Measurements from ENCODE around the gene PRICKLE3. TPM values are rescaled to one million over a fixed set of nuclear protein-coding genes. Genes with fewer than 3 reads are reported as not detected.
"Not testable (repeated sequence)": the region's sequence is repeated elsewhere in the genome, so short reads cannot be mapped to it uniquely, and the experiment has no call there.

The PRICKLE3 gene
- total RNA-seq, 2 donors from 2014 or later = 11.5 to 15.1 TPM

GRCh38 chrX:49143154-49143553, 43.0 kb downstream of the PRICKLE3 start:
- DNase-seq; ATAC-seq; intact Hi-C loops (cut with DNase I, micrococcal nuclease): not testable (repeated sequence)

DNA sequence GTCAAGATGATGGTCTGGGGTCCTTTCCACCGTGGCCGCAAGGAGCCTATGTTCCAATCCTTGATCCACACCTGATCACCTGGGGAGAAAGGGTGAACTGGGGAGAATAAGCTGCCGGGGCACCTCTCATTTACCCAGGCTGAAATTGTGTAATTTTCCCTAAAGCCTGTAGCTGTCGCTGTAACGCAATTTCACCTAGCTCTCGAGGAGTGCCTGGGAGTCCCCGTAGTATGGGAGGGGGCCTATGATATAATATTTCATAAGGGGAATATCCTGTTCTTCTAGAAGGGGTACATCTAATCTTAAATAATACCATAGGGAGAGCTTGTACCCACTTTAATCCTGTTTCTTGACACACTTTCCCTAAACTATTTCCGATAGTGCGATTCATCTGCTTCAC, 43.9 kb downstream of the PRICKLE3 start:
- DNase-seq; ATAC-seq; intact Hi-C loops (cut with DNase I, micrococcal nuclease): not testable (repeated sequence)

GRCh38 chrX:49139713-49140112, 46.5 kb downstream of the PRICKLE3 start:
- DNase-seq (no peak), ATAC-seq (no peak)
- intact Hi-C loops (cut with DNase I, micrococcal nuclease) = no loop called here

DNA sequence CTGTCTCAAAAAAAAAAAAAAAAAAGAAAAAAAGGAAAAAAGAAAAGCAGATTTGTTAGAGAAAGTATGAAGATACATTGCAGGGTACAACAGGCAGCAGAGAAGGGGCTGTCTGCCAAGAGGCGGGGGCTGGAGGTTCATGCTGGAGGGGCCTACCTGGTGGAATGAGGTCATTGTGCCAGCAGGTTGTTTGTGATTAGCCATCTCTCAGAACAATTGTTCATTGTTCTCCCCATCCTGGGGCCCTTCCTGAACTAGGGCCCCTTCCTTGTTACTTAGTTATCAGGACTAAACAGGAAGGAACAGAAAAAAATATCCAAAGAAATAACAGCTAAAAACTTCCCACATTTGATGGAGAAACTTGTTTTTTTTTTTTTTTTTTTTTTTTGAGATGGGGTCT, 48.7 kb downstream of the PRICKLE3 start:
- DNase-seq = no peak
- intact Hi-C loops (cut with DNase I, micrococcal nuclease) = no loop called here
- no peak for ATAC-seq

DNA sequence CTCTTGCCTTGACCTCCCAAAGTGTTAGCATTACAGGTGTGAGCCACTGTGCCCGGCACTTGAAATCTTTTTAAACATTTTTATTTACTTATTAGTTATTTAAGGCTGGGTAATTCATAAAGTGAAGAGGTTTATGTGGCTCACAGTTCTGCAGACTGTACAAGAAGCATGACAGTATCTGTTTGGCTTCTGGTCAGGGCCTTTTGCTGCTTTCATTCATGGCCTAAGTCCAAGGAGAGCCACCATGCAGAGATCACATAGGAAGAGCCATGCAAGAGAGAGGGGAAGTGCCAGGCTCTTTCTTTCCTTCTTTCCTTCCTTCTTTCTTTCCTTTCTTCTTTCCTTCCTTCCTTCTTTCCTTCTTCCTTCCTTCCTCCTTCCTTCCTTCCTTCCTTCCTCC, 52.4 kb downstream of the PRICKLE3 start:
- ATAC-seq = no peak
- DNase-seq = no peak
- intact Hi-C loops (cut with DNase I, micrococcal nuclease) = no loop called here

DNA sequence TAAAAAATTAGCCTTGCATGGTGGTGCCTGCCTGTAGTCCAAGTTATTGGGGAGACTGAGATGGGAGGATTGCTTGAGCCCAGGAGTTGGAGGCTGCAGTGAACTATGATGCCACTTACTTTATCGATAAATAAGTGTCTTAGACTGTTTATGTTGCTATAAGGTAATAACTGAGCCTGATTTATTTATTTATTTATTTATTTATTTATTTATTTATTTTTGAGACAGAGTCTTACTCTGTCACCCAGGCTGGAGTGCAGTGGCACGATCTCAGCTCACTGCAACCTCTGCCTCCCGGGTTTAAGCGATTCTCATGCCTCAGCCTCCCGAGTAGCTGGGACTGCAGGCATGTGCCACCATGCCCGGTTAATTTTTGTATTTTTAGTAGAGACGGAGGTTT, 53.9 kb downstream of the PRICKLE3 start:
- DNase-seq; intact Hi-C loops (cut with DNase I, micrococcal nuclease); ATAC-seq: not testable (repeated sequence)

DNA sequence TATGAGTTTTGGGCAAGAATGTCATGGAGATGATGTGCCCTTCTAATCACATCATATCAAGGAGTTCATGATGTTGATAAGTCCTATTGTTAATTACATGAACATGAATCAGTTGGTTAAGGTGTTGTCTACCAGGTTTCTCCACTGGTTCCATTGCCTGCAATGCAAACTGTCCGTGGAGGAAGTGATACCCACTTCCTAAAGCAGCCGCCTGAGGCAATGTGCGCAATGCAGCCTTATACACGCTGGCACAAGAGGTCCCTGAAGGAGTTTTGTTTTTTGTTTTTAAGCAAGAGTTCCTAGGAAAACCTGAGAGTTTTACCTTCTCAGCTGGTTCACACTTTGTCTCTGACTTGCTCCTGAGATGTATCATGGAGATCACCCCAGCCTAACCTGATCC, 56.7 kb downstream of the PRICKLE3 start:
- ATAC-seq (no peak), DNase-seq (no peak)
- intact Hi-C loops (cut with DNase I, micrococcal nuclease) = no loop called here

GRCh38 chrX:49127742-49128258, 58.4 kb downstream of the PRICKLE3 start:
- intact Hi-C loops (cut with DNase I, micrococcal nuclease); ATAC-seq; DNase-seq: not testable (repeated sequence)

Other genes starting within 250 kb of the PRICKLE3 start
- 10 to 100 TPM; 37.2 to 44.2 TPM for gene OTUD5, start 228.8 kb downstream of the PRICKLE3 start, total RNA-seq
- under 1 TPM; 0.61 to 0.76 TPM for gene KCND1, start 214.5 kb downstream of the PRICKLE3 start, total RNA-seq
- gene GRIPAP1, start 184.1 kb downstream of the PRICKLE3 start, total RNA-seq = 10 to 100 TPM; 37.1 to 45.0 TPM
- gene TFE3, start 143.0 kb downstream of the PRICKLE3 start, total RNA-seq = 10 to 100 TPM; 23.2 to 26.6 TPM
- gene CCDC120, start 127.4 kb downstream of the PRICKLE3 start, total RNA-seq = 10 to 100 TPM; 15.0 to 15.7 TPM
- gene PRAF2, start 112.4 kb downstream of the PRICKLE3 start, total RNA-seq = 1 to 10 TPM; 4.2 to 5.9 TPM
- 10 to 100 TPM; 39.7 to 57.7 TPM for gene WDR45, start 106.5 kb downstream of the PRICKLE3 start, total RNA-seq
- 10 to 100 TPM; 21.7 to 23.8 TPM for gene GPKOW, start 62.6 kb downstream of the PRICKLE3 start, total RNA-seq
- 10 to 100 TPM; 13.9 to 15.7 TPM for gene MAGIX, start 23.6 kb downstream of the PRICKLE3 start, total RNA-seq
- 100 to 1,000 TPM; 140 to 142 TPM for gene PLP2, start 14.5 kb downstream of the PRICKLE3 start, total RNA-seq
- 1 to 10 TPM; 4.6 to 6.9 TPM for gene SYP, start 13.8 kb upstream of the PRICKLE3 start, total RNA-seq
- 1 to 10 TPM in 1 of 2 donors, under 1 TPM in 1; 0.70 to 2.0 TPM for gene CACNA1F, start 47.0 kb upstream of the PRICKLE3 start, total RNA-seq
- 10 to 100 TPM; 14.3 to 16.9 TPM for gene CCDC22, start 49.1 kb upstream of the PRICKLE3 start, total RNA-seq
- under 1 TPM in 1 of 2 donors, not detected in 1; 0.14 TPM for gene FOXP3, start 78.3 kb upstream of the PRICKLE3 start, total RNA-seq
- gene PPP1R3F, start 83.4 kb upstream of the PRICKLE3 start, total RNA-seq = 1 to 10 TPM; 1.9 to 2.5 TPM
- gene GAGE10, start 117.3 kb upstream of the PRICKLE3 start, total RNA-seq = not detected
- not detected for gene GAGE12J, start 135.7 kb upstream of the PRICKLE3 start, total RNA-seq
- not detected for gene GAGE13, start 145.2 kb upstream of the PRICKLE3 start, total RNA-seq

Measured in left colon (tissue), 2 donors.